Ovary (tissue), 3 donors: ENCODE measurements around the gene AGR3.

Source experiments
- POLR2A ChIP-seq: fragments of 450-650 bp; IDR thresholded peaks from one replicate; pipeline ENCODE4 v1.6.1; 2017; ENCODE audit warnings: antibody characterized with exemption, mild to moderate bottlenecking, moderate library complexity
- TF ChIP-seq, protein P1 (sequence below), 3 donors: fragments of 450-650 bp in 2 of 3; fragments of 200-600 bp in 1 of 3; IDR thresholded peaks; one replicate each; pipeline versions ENCODE4 v1.5.1 to v1.8.0; 2016 to 2022; ENCODE audit warnings: antibody characterized with exemption in 3 of 3, mild to moderate bottlenecking in 1 of 3
- donor health status: DM: no; HTN: no; CAD: no.

GRCh38 chr7:16926283-16926682 is 44.5 kb upstream of the AGR3 start:
- TF ChIP-seq, protein P1, sequence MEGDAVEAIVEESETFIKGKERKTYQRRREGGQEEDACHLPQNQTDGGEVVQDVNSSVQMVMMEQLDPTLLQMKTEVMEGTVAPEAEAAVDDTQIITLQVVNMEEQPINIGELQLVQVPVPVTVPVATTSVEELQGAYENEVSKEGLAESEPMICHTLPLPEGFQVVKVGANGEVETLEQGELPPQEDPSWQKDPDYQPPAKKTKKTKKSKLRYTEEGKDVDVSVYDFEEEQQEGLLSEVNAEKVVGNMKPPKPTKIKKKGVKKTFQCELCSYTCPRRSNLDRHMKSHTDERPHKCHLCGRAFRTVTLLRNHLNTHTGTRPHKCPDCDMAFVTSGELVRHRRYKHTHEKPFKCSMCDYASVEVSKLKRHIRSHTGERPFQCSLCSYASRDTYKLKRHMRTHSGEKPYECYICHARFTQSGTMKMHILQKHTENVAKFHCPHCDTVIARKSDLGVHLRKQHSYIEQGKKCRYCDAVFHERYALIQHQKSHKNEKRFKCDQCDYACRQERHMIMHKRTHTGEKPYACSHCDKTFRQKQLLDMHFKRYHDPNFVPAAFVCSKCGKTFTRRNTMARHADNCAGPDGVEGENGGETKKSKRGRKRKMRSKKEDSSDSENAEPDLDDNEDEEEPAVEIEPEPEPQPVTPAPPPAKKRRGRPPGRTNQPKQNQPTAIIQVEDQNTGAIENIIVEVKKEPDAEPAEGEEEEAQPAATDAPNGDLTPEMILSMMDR (IDR thresholded peaks at IDR 0.05) = peak in 1 of 3 donors; percentile 31
- no peak for TF ChIP-seq POLR2A
